T-helper 22 cell (primary cell): ENCODE measurements around the gene PRB4.
"Not testable (repeated sequence)": the region's sequence is repeated elsewhere in the genome, so short reads cannot be mapped to it uniquely, and the experiment has no call there.

Experiments used
- DNase-seq: peaks from one replicate; pipeline ENCODE4 v3.0.0-alpha.2; 2020; ENCODE audit warnings: low read depth

Gene PRB4

GRCh38 chr12:11310336-11310735, at the start of gene PRB4:
PRB4 (minus strand) TSS chr12:11310436; CDS start chr12:11310398, 38 bp downstream.
- no peak for DNase-seq

DNA sequence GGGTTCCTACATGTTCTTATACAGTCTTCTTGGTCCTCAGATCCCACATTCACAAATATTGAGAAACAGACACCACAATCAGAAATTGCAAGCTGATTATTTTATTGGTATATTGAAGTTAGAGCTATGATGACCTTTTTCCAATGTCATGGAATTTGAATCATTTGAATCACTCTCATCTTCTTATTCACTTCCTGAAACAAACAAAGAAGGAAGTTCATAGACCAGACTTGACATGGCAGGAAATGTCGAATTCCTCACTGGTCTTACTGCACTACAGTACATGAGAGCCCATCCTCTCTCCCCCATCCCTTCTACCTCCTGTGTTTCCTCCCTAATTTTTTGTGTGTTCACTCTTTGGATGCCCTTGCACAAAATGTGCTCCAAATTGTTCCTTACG, 41.5 kb upstream of the PRB4 start:
- DNase-seq, result not testable (repeated sequence)

GRCh38 chr12:11348439-11348838, 38.2 kb upstream of the PRB4 start:
- no peak for DNase-seq

GRCh38 chr12:11347810-11348209, 37.6 kb upstream of the PRB4 start:
- no peak for DNase-seq

DNA sequence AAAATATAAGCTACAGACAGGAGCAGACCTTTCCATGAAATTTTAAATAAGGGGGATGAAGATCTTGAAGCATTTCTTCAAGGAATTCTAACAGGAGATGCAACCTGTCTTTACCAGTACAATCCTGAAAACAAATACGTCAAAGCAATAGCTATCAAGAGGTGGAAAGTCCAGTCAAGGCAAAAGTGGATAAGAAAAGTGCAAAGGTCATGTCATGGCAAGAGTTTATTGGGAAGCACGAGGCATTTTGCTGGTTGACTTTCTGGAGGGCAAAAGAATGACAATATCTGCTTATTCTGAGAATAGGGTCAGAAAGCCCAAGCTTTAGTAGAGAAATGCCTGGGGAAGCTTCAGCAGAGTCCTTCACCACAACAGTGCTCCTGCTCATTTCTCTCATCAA, 34.3 kb upstream of the PRB4 start:
- no peak for DNase-seq

DNA sequence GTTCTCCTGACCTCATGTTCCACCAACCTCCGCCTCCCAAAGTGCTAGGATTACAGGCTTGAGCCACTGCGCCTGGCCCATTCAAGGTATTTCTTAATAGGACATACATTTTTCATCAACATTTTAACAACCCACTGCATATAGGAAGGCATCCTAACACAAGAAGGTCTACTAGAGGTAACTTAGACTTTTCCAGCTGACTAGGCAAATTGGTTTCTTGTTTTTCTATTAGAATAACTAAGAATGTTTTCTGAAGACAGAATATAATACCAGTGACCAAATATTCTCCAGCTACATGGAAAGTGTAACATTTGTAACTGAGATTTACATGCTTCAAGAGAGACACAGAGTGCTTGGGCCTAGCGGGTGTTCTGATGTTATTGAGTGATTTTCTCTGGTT, 14.2 kb upstream of the PRB4 start:
- DNase-seq, result no peak

- DNase-seq, result no peak
Observed at GRCh38 chr12:11321980-11322379, 11.7 kb upstream of the PRB4 start.

GRCh38 chr12:11307143-11307542, 3.1 kb downstream of the PRB4 start:
- no peak for DNase-seq

- no peak for DNase-seq
Observed at GRCh38 chr12:11273449-11273848, 36.8 kb downstream of the PRB4 start.

DNA sequence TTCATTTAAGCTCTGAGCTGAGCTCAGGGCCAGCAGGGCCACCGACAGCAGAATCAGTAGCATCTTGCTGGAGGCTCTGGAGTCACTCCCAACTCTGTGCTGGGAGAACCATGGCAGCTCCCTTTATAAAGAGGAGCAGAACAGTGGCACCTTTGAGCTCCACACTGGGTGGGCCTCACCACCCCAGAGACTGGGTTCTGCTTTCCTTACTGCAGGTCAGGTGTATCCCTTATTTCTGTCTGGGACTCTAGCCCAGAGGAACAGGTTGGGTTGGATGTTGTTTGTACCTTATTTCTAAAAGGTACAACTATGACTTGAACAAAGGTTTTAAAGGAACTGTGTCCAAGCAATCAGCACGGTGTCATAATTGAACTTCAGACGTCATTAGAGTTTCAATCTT, 40.6 kb downstream of the PRB4 start, which contains the start of gene PRB3:
TSS of gene PRB3 (minus strand) at position 101 of the 400 bp plus-strand sequence. CDS start at position 63, 38 bp downstream.
- no peak for DNase-seq

- DNase-seq, result no peak
Observed at GRCh38 chr12:11264501-11264900, 45.7 kb downstream of the PRB4 start.
